ENCODE results near the gene CAB39L. TPM values are rescaled to one million over a fixed set of nuclear protein-coding genes. Genes with fewer than 3 reads are reported as not detected.

CAB39L gene
- total RNA-seq, 2 donors from 2014 or later, result 24.3 to 27.1 TPM

DNA sequence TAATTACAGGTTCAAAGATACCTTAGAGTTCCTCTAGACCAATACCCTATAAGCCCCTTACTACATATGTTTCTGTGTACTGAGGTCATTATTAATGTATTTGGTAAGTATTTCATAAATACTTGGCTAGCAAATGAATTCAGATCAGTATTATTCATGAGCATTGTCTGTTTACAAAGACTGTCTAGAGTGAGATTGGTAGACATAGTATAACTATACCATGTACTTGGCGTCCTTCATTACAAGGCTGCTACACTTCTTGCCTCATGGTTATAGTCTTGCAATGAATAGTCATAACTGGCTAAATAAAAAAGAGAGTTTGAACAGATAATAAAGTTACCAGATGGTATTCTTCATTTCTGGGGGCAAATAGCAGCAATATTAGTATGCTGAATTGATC, 12.3 kb upstream of the CAB39L start:
- Histone ChIP-seq H3K36me3 (peaks cover under 1% of the 10 kb centered on the region), H3K9me3 (no peaks in the 10 kb centered on the region), H3K27ac (no peak overlapping the region), H3K4me3 (no peak overlapping the region), H3K27me3 (no peaks in the 10 kb centered on the region), H3K4me1 (peaks cover 0 to 7% of the 10 kb centered on the region in 2 donors)
- TF ChIP-seq, protein P1, sequence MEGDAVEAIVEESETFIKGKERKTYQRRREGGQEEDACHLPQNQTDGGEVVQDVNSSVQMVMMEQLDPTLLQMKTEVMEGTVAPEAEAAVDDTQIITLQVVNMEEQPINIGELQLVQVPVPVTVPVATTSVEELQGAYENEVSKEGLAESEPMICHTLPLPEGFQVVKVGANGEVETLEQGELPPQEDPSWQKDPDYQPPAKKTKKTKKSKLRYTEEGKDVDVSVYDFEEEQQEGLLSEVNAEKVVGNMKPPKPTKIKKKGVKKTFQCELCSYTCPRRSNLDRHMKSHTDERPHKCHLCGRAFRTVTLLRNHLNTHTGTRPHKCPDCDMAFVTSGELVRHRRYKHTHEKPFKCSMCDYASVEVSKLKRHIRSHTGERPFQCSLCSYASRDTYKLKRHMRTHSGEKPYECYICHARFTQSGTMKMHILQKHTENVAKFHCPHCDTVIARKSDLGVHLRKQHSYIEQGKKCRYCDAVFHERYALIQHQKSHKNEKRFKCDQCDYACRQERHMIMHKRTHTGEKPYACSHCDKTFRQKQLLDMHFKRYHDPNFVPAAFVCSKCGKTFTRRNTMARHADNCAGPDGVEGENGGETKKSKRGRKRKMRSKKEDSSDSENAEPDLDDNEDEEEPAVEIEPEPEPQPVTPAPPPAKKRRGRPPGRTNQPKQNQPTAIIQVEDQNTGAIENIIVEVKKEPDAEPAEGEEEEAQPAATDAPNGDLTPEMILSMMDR (IDR thresholded peaks at IDR 0.05), result no peak
- DNase-seq (ENCODE audit: low spot score), result no peak

DNA sequence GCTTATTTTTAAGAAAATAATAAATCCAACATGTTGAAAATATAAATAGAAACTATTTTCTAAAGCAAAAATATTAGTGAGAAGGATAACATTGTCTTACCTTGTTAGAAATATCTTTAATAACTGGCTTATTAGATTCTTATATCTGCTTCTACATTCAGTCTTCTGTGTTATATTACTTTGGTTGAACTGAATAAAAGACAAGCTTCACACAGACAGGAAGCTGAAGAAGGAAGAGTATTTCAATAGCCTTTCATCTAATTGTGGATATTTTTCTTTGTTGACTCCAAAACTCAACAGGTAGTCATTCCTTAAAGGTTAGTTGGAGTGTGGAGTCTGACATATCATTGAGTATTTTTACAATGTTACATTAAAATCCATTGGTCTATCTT, 11.1 kb upstream of the CAB39L start:
- peaks cover 0 to 7% of the 10 kb centered on the region in 2 donors for H3K4me1 ChIP-seq
- H3K27me3 ChIP-seq, result no peaks in the 10 kb centered on the region
- H3K4me3 ChIP-seq, result no peak overlapping the region
- no peak overlapping the region for H3K27ac ChIP-seq
- no peaks in the 10 kb centered on the region for H3K9me3 ChIP-seq
- no peak for DNase-seq (ENCODE audit: low spot score)
- no peaks in the 10 kb centered on the region for H3K36me3 ChIP-seq
- TF ChIP-seq, protein P1 (IDR thresholded peaks at IDR 0.05), result no peak

DNA sequence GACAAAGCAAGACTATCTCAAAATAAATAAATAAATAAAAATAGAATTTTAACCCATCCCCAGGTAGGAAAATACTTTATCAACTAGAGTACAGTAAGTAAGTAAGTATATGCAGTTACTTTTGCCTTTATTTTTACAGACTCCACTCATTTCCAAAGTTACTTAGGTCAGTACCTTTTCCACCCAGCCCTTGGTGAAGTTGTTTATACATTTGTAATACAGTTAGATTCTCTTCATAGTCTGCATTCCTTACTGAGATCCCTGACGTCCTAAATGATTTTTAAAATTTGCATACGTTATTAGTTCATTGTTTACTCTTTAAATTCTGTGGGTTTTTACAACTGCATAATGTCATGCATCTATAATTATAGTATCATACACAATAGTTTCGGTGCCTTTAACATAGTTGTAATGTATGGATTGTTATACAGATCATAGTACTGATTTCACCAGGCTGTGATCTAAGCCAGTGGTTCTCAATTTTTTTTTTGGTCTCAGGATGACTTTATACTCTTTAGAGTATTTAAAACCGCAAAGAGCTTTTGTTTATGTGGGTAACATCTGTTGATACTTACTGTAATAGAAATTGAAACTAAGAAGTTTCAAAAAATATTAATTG, 10.6 kb upstream of the CAB39L start:
- Histone ChIP-seq H3K4me3 (no peak overlapping the region), H3K36me3 (no peaks in the 10 kb centered on the region), H3K4me1 (peaks cover 0 to 7% of the 10 kb centered on the region in 2 donors), H3K27me3 (no peaks in the 10 kb centered on the region), H3K9me3 (no peaks in the 10 kb centered on the region), H3K27ac (no peak overlapping the region)
- no peak for DNase-seq (ENCODE audit: low spot score)
- TF ChIP-seq, protein P1 (IDR thresholded peaks at IDR 0.05), result no peak

DNA sequence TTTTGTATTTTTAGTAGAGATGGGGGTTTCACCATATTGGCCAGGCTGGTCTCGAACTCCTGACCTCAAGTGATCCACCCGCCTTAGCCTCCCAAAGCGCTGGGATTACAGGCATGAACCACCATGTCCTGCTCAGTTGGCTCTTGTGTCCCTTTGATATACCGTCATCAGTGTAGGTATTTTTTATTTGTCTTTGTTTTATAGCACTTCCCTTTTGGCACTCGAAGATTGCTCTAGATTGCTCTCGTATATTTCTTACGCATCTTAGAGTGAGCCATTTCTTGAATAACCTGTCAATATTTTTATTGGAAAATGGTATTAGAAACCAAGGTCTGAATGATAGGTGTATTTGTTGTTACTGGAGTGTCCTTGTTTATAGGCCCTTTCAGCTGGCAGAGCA, 9.6 kb upstream of the CAB39L start:
- no peak overlapping the region for H3K27ac ChIP-seq
- no peaks in the 10 kb centered on the region for H3K36me3 ChIP-seq
- no peaks in the 10 kb centered on the region for H3K9me3 ChIP-seq
- peaks cover 0 to 7% of the 10 kb centered on the region in 2 donors for H3K4me1 ChIP-seq
- no peaks in the 10 kb centered on the region for H3K27me3 ChIP-seq
- H3K4me3 ChIP-seq, result no peak overlapping the region
- TF ChIP-seq, protein P1 (IDR thresholded peaks at IDR 0.05), result no peak
- DNase-seq (ENCODE audit: low spot score), result no peak

DNA sequence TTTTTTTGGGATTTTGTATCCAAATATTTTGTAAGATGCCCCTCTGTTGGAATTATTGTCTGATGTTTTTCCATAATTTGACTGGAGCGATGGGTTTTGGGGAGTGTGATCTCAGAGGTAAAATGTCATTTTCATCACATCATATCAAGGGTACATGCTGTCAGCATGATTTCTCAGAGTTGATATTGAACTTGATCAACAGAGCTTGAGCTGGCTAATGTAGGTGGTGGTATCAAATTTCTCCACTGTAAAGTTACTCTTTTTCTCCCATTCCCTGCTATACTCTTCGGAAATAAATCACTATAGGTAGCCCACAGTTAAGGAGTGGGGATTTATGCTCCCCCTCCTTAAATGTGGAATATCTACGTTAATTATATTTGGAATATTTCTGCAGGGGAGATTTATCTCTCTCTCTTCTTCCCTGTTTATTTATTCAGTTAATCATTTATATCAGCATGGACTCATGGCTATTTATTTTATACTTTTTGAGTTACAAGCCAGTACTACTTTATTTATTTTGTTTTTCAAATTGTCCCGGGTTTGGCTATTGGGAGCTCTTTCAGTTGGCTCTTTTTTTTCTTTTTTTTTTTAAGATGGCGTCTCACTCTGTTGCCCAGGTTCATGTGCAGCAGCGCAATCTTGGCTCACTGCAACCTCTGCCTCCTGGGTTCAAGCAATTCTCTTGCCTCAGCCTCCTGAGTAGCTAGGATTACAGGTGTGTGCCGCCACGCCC, 9.0 kb upstream of the CAB39L start:
- TF ChIP-seq, protein P1 (IDR thresholded peaks at IDR 0.05), result no peak
- no peak for DNase-seq (ENCODE audit: low spot score)

More for the DNA sequence above, 9.0 kb upstream of the CAB39L start:
- no peaks in the 10 kb centered on the region for H3K9me3 ChIP-seq
- H3K4me1 ChIP-seq, result peaks cover 0 to 9% of the 10 kb centered on the region in 2 donors
- no peak overlapping the region for H3K27ac ChIP-seq
- no peak overlapping the region for H3K4me3 ChIP-seq
- H3K36me3 ChIP-seq, result no peaks in the 10 kb centered on the region
- H3K27me3 ChIP-seq, result no peaks in the 10 kb centered on the region

All from right atrium auricular region (tissue), 2 donors.